ENCODE results near the gene NUB1.

NUB1 gene

GRCh38 chr7:151379534-151380198 lies 38.1 kb downstream of the NUB1 start:
- no peak for DNase-seq

- no peak for DNase-seq
Observed at GRCh38 chr7:151380199-151381097, 38.8 kb downstream of the NUB1 start.

- no peak for DNase-seq
Observed at GRCh38 chr7:151381098-151381347, 39.4 kb downstream of the NUB1 start.

- peak; percentile 29 for DNase-seq
Observed at GRCh38 chr7:151381348-151382078, 39.9 kb downstream of the NUB1 start.

GRCh38 chr7:151382079-151382885 lies 40.7 kb downstream of the NUB1 start:
- peak; percentile 18 for DNase-seq

- DNase-seq = no peak
Observed at GRCh38 chr7:151383638-151384351, 42.2 kb downstream of the NUB1 start.

GRCh38 chr7:151384352-151384697 lies 42.7 kb downstream of the NUB1 start:
- no peak for DNase-seq

- DNase-seq = no peak
Observed at GRCh38 chr7:151384776-151385625, 43.4 kb downstream of the NUB1 start.

GRCh38 chr7:151385626-151386300 lies 44.2 kb downstream of the NUB1 start:
- no peak for DNase-seq

- no peak for DNase-seq
Observed at GRCh38 chr7:151386301-151387160, 44.9 kb downstream of the NUB1 start.

GRCh38 chr7:151387161-151388006 lies 45.8 kb downstream of the NUB1 start:
- DNase-seq = no peak

- DNase-seq = no peak
Observed at GRCh38 chr7:151388007-151388297, 46.3 kb downstream of the NUB1 start.

- no peak for DNase-seq
Observed at GRCh38 chr7:151388430-151388829, 46.8 kb downstream of the NUB1 start.

GRCh38 chr7:151389096-151389767 lies 47.6 kb downstream of the NUB1 start:
- DNase-seq = no peak

- no peak for DNase-seq
Observed at GRCh38 chr7:151389768-151390597, 48.4 kb downstream of the NUB1 start.

- DNase-seq = no peak
Observed at GRCh38 chr7:151390598-151391357, 49.2 kb downstream of the NUB1 start.

- no peak for DNase-seq
Observed at GRCh38 chr7:151391358-151391730, 49.7 kb downstream of the NUB1 start.

All from stimulated activated CD4-positive, alpha-beta T cell treated with anti-CD3 and anti-CD28 coated beads, Interleukin-4, amount 100 ng/mL, for 24 hours (primary cell).